IPS-20b (cell line): ENCODE data around the gene OSBPL3.

Source experiments
- H3K27ac ChIP-seq: one replicate; pipeline ENCODE4 v1.5.1; 2013; ENCODE audit warnings: low read length
- H3K27me3 ChIP-seq: 2 replicates; pipeline ENCODE4 v1.6.1; 2013; ENCODE audit warnings: mild to moderate bottlenecking, low read length, inconsistent platforms; ENCODE audit not compliant: insufficient read depth
- H3K36me3 ChIP-seq: 2 replicates; pipeline ENCODE4 v1.6.1; 2013; ENCODE audit warnings: low read depth, mild to moderate bottlenecking, inconsistent platforms, low read length, moderate library complexity; ENCODE audit not compliant: insufficient read depth
- H3K4me1 ChIP-seq: 2 replicates; pipeline ENCODE4 v1.6.1; 2013; ENCODE audit warnings: mild to moderate bottlenecking, control low read depth, inconsistent platforms, low read length, moderate library complexity; ENCODE audit not compliant: insufficient read depth
- H3K4me3 ChIP-seq: 2 replicates; pipeline ENCODE4 v1.5.1; 2013; ENCODE audit warnings: mild to moderate bottlenecking, low read length, inconsistent platforms
- H3K9ac ChIP-seq: 2 replicates; pipeline ENCODE4 v1.6.1; 2013; ENCODE audit warnings: low read depth, mild to moderate bottlenecking, inconsistent platforms, low read length, moderate library complexity
- H3K9me3 ChIP-seq: 2 replicates; pipeline ENCODE4 v1.6.1; 2013; ENCODE audit warnings: mild to moderate bottlenecking, low read depth, low read length, inconsistent platforms; ENCODE audit not compliant: insufficient read depth

OSBPL3 gene

DNA sequence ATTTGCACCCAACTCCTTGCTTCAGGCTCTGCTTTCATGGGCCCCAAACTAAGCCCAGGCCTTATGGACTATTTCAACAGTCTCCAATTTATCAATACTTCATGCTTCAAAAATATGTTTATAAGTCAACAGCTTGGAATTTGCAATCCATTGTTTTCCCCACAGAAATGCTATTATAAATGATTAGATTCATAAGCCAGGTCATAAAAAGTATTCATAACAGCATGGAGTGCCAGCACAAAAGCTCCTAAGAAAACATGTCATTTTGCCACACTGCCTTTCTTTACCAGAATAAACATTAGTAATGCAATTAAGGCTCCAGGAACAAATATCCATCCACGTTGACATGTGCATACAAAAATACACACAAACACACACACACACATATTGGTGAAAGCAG lies 30.1 kb downstream of the OSBPL3 start:
- H3K4me3 ChIP-seq = no peak overlapping the region
- no peaks in the 10 kb centered on the region for H3K9me3 ChIP-seq
- no peaks in the 10 kb centered on the region for H3K36me3 ChIP-seq
- no peak overlapping the region for H3K9ac ChIP-seq
- H3K4me1 ChIP-seq = no peaks in the 10 kb centered on the region
- H3K27me3 ChIP-seq = no peaks in the 10 kb centered on the region
- H3K27ac ChIP-seq = no peak overlapping the region

DNA sequence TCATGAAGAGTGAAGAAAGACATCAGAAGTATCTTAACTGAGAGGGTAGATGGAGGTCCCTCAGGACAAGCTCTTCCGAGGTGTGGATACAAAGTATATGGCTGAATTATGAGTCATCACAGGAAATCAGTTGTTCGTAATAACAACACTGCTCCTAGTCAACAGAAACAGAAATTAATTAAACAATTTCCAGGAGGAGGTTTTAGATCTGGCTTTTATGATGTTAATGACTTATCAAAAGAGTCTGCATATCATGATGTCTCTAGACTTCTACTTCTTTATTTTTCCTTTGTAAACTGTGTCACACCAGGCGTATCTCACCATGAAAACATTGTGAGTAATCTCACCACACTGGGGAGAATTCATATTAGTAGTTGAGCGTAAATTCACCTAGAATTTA lies 31.2 kb downstream of the OSBPL3 start:
- Histone ChIP-seq H3K4me3 (no peak overlapping the region), H3K36me3 (no peaks in the 10 kb centered on the region), H3K4me1 (no peaks in the 10 kb centered on the region), H3K9ac (no peak overlapping the region), H3K27ac (no peak overlapping the region), H3K27me3 (no peaks in the 10 kb centered on the region), H3K9me3 (no peaks in the 10 kb centered on the region)

DNA sequence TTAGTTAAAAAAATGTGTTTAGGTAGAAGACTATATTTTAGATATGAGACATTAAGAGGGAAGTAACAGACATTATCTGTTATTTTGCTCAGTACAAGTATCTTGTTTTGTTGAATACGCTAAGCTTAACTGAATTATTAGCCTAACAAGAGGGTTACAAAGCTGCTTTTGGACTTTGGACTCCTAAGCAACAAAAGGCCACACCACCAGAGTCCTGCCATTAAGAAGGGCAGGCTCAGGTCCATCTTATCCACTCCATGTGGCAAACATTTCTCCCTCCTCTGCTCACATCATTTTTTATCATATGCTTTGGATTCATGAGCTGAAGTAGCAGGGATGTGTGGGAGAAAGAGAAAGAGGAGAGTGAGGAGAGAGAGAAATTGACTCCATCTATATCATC lies 33.5 kb downstream of the OSBPL3 start:
- Histone ChIP-seq H3K9ac (no peak overlapping the region), H3K4me1 (no peaks in the 10 kb centered on the region), H3K4me3 (no peak overlapping the region), H3K36me3 (no peaks in the 10 kb centered on the region), H3K27ac (no peak overlapping the region), H3K9me3 (no peaks in the 10 kb centered on the region), H3K27me3 (no peaks in the 10 kb centered on the region)

DNA sequence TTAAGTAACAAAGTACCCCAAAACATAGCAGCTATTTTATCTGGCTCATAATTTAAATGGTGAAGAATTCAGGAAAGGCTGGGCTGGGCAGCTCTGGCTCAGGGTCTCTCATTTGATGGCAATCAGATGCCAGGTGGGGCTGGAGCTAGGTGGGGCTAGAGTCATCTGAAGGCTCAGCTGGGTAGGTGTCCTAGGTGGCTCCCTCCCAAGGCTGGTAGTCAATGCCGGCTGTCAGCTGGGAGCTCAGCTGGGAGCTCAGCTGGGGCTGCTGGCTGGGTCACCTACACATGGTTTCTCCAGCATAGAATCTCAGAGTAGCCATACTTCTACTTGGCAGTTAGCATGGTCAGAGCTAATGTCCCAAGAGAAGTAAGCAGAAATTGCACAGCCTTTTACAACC lies 34.1 kb downstream of the OSBPL3 start:
- Histone ChIP-seq H3K9ac (no peak overlapping the region), H3K9me3 (no peaks in the 10 kb centered on the region), H3K27ac (no peak overlapping the region), H3K4me3 (no peak overlapping the region), H3K4me1 (no peaks in the 10 kb centered on the region), H3K27me3 (no peaks in the 10 kb centered on the region), H3K36me3 (no peaks in the 10 kb centered on the region)

DNA sequence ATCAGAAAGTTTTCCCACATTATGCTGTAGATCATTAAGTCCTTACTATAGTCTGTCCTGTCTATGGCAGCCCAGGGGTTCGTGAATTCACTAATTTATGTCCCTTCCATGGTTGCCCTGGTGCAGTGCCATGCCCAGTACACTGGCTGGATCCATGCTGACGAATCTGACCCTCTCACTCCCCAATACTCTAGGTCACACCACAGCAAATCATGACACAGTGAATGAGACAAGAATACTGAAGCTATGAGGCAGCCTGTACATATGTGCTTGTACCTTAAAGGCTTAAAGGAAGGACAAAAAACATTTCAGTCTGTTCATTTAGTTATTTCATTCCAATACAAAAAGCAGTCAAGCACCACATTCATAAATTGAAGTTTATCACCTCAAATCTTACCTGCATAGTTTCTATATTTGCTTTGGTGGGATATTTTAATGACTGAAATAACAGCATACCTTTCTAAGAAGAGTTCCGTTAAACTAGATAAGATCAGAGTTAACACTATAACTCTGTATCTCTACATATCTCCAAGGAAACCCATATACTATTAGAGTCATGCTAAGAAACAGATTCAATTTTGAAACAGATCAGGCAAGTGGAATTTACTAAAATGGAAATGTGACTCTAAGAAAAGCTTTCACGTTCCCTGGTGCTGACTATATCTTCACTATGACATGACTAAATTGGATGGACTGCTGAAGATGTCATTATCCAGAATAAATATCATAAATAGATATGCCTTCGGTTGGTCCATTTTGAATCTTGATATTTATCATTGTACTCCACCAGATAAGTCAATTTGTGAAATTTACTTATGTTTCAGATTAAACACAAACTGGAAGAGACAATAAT lies 36.7 kb downstream of the OSBPL3 start:
- H3K9me3 ChIP-seq = no peaks in the 10 kb centered on the region
- no peak overlapping the region for H3K9ac ChIP-seq
- no peaks in the 10 kb centered on the region for H3K27me3 ChIP-seq
- no peak overlapping the region for H3K27ac ChIP-seq
- H3K36me3 ChIP-seq = no peaks in the 10 kb centered on the region
- H3K4me3 ChIP-seq = no peak overlapping the region
- H3K4me1 ChIP-seq = no peaks in the 10 kb centered on the region

DNA sequence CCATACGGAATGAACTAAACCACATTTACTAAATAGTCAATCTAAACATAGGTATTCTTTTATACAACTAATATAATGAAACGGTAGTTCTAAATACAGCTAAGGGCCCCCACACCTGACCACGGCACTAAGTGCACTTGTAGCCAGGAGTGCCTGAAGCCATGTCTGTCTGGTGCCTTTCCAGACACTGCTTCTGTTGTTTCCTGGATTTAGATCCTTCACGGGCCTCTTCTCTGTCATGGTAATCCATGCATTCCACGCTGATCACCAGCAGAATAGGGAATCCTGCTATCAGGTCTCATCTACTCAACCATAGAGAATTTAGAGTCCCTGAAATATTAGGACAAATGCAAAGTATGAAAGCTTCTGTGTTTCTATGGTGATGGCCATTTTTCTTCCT lies 37.8 kb downstream of the OSBPL3 start:
- no peaks in the 10 kb centered on the region for H3K9me3 ChIP-seq
- no peak overlapping the region for H3K9ac ChIP-seq
- H3K27me3 ChIP-seq = no peaks in the 10 kb centered on the region
- H3K36me3 ChIP-seq = no peaks in the 10 kb centered on the region
- no peak overlapping the region for H3K27ac ChIP-seq
- no peaks in the 10 kb centered on the region for H3K4me1 ChIP-seq
- H3K4me3 ChIP-seq = no peak overlapping the region

DNA sequence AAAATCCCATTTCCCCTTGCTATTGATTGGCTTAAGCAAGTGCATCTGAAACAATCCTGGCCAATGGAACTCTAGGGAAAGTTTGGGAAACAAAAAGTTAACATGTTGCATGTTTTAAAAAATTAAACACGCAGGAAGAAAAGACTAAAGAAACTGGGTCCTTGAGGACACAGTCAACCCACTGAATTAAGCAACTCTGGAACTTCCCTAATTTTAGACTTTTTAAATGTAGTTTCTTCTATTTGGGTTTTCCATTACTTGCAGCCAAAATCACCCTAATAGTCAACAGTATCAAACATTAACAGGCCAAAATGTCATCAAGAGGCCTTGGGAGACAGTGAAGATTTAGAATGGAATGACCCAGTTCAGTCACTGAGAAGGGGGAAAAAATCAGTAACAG lies 40.6 kb downstream of the OSBPL3 start:
- Histone ChIP-seq H3K4me1 (peaks cover 7% of the 10 kb centered on the region), H3K9ac (no peak overlapping the region), H3K9me3 (no peaks in the 10 kb centered on the region), H3K36me3 (no peaks in the 10 kb centered on the region), H3K27ac (no peak overlapping the region), H3K27me3 (no peaks in the 10 kb centered on the region), H3K4me3 (no peak overlapping the region)

DNA sequence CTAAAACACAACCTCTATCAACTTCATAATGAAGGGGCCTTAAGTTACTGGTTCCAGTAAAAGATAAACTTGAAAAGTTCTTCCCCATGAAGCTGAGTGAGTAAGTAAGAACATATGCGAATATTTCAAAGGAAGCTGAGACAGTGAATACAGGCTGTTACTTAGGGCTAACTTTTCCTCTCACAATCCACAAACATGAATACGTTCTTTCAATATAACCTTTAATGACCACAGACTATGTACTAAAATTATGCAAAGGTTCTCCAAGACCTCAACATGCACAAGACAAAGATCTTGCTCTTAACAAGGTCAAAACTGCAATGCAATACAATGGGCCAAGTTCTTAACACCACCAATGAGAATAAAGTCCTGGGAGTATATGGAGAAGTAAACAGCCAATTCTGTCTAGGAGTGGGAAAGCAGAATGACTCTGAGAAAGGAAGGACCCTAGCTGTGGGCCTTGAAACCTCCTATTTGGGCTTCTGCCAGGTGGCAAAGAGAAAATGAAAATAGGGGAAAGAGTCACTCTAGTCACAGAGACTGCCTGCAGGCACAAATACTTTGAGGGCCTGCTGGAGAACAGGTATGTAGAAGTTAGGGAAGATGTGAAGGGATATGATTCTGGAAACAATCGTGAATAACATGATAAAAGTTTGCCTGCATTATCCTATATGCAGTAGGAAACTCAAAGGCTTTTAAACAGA lies 43.7 kb downstream of the OSBPL3 start:
- H3K9me3 ChIP-seq = no peaks in the 10 kb centered on the region
- no peaks in the 10 kb centered on the region for H3K36me3 ChIP-seq
- H3K4me3 ChIP-seq = no peak overlapping the region
- H3K4me1 ChIP-seq = peaks cover 18% of the 10 kb centered on the region
- no peak overlapping the region for H3K27ac ChIP-seq
- H3K9ac ChIP-seq = no peak overlapping the region
- no peaks in the 10 kb centered on the region for H3K27me3 ChIP-seq

DNA sequence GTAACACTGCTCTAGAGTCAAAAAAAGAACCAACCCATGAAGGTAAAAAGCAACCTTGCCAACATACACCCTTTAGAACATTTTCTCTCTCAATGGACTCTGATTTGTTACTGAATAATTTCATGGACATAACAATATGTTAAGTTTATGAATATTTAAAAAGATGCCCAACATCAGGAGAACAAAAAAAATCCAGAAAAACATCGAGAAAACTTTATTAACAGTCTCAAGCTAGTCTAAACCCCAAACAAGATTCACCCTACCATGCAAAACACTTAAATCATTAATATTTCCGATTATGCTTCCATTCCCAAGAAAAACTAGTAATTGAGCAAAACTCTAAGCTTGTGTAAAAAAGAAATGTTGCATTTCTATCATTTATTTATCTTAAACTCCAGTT lies 46.7 kb downstream of the OSBPL3 start:
- Histone ChIP-seq H3K27ac (no peak overlapping the region), H3K4me1 (peaks cover 21% of the 10 kb centered on the region), H3K4me3 (no peak overlapping the region), H3K36me3 (no peaks in the 10 kb centered on the region), H3K9ac (no peak overlapping the region), H3K27me3 (no peaks in the 10 kb centered on the region), H3K9me3 (no peaks in the 10 kb centered on the region)

DNA sequence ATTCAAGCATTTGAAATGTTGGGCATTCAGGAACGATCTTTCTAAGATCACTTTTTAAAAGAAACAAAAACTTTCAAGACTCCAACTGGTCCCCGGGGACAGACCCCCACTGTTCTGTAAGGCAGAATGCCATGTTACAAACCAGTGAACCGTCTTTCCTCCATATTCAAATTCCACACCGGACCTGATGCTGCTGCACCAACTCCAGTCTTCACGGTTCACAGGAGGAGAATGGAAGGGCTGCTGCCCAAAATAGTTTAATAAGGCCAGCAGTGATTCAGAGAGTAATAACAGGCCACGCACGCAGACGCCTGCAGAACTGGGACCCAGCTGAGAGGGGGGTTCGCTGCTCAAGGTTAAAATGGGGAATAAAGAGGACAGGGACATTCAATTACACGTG lies 47.2 kb downstream of the OSBPL3 start:
- Histone ChIP-seq H3K4me3 (no peak overlapping the region), H3K9me3 (no peaks in the 10 kb centered on the region), H3K36me3 (no peaks in the 10 kb centered on the region)

DNA sequence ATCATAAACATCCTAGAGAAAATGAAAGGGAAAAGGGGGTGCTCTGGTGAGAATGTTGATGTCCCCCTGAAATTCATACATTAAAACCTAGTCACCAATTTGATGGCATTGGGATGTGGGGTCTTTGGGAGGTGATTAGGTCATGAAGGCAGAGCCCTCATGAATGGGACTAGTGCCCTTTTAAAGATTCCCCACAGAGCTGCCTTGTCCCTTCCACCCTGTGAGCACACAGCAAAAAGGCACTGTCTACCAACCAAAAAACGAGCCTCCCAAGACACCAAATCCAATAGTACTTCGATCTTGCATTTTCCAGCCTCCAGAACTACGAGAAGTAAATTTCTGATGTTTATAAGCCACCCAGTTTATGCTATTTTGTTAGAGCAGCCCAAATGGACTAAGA lies 47.6 kb downstream of the OSBPL3 start:
- no peak overlapping the region for H3K4me3 ChIP-seq
- H3K9ac ChIP-seq = no peak overlapping the region
- no peaks in the 10 kb centered on the region for H3K36me3 ChIP-seq
- peaks cover 21% of the 10 kb centered on the region for H3K4me1 ChIP-seq
- H3K9me3 ChIP-seq = no peaks in the 10 kb centered on the region
- no peaks in the 10 kb centered on the region for H3K27me3 ChIP-seq
- H3K27ac ChIP-seq = no peak overlapping the region

More for the DNA sequence above, 47.2 kb downstream of the OSBPL3 start:
- H3K4me1 ChIP-seq = peaks cover 21% of the 10 kb centered on the region
- no peak overlapping the region for H3K27ac ChIP-seq
- no peaks in the 10 kb centered on the region for H3K27me3 ChIP-seq
- H3K9ac ChIP-seq = no peak overlapping the region

DNA sequence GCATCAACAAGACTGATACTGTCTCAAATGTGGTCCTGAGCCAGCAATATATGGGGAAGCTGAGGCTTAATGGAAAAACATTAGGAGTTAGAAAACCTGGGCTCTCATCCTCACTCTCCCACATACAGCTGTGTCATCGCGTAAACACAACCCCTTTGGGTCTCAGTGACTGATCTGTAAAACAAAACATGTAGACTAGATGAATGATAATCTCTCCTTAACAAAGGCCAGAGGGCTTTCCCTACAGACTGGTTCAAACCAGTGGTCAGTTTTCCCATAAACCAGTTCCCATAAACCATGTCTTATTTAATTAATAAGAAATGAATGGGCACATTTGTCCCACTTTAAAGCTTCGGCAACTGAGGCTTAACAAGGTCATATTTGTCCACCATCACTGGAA lies 48.1 kb downstream of the OSBPL3 start:
- peaks cover 21% of the 10 kb centered on the region for H3K4me1 ChIP-seq
- H3K9ac ChIP-seq = no peak overlapping the region
- no peaks in the 10 kb centered on the region for H3K27me3 ChIP-seq
- no peak overlapping the region for H3K4me3 ChIP-seq
- H3K9me3 ChIP-seq = no peaks in the 10 kb centered on the region
- no peak overlapping the region for H3K27ac ChIP-seq
- no peaks in the 10 kb centered on the region for H3K36me3 ChIP-seq
